Stimulated activated CD8-positive, alpha-beta memory T cell treated with anti-CD3 and anti-CD28 coated beads, Interleukin-2, amount 100 ng/mL, for 1 hour (primary cell): ENCODE measurements around the gene SYMPK.
"Not testable (repeated sequence)": the region's sequence is repeated elsewhere in the genome, so short reads cannot be mapped to it uniquely, and the experiment has no call there.

Experiments used
- DNase-seq, 2 donors: peaks; one replicate each; pipeline ENCODE4 v3.0.0-alpha.2; 2020; ENCODE audit warnings: low read depth in 2 of 2

Gene SYMPK

DNA sequence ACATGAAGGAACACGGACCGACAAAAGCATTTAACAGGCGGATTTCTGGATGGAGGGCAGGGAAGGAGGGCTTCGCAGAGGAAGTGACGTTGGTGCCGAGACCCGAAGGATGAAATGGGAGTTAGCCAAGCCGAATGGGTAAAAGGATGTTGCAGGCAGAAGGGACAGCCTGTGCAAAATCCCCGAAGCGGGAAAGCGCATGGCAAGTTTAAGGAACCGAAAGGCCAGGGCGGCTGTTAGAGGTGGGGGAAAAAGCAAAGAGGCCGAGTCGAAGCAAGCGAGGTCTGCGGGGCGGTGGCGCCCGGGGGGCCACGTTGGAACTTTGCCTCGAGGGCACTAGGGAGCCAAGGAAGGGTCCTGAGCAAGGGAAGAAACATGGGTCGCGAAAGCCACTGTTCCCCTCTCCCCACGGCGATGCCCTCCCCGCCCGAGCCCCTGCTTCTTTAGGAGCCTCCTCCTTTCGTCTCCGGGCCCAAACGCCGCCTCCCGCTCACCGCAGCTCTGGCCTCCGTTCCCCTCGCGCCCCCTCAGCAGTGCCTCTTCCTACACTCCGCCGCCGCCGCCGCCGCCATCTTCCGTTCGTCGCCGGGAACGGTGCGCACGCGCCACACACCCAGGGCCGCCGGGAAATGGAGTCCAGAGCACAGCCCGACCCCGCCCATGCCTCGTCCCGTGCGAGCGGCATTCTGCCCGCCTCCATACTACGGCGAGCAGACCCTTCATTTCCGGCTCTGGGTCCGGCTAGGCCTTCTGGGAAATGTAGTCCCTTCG lies at the start of gene SYMPK:
Gene SYMPK, minus strand, starts transcription at position 584 of the 771 bp plus-strand sequence. CDS start 8,652 bp downstream, outside the sequence.
- DNase-seq = peak; percentile 96 to 98

DNA sequence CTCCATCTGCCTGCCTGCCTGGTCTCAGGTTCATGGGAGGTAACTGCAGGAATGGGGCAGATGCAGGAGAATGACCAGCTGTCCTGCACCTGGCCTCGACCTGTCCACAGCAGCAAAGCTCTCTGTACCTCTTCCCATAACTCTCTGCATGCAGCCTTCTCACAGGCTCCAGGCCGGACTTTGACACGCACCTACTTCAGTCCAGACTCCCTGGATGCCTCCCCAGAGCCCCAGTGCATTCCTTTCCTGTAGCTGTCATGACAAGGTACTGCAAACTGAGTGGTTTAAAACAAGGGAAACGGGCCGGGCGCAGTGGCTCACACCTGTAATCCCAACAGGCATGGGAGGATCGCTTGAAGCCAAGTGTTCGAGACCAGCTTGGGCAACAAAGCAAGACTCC lies 48.3 kb upstream of the SYMPK start:
- no peak for DNase-seq

DNA sequence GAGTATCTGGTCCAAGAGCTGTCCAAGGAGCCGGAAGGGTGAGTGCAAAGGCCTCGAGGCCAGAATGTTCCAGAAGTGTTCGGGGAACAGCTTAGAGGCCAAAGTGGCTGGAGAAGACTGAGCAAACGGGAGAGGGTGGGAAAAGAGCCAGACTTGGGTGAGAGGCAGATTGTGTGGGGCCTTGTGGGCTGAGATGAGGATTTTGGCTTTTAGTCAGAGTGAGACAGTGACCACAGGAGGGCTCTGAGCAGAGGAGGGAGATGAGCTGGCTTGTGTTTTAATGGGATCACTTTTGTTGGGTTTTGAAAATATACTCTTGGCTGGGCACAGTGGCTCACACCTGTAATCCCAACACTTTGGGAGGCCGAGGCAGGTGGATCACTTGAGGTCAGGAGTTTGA lies 46.0 kb upstream of the SYMPK start:
- no peak for DNase-seq

DNA sequence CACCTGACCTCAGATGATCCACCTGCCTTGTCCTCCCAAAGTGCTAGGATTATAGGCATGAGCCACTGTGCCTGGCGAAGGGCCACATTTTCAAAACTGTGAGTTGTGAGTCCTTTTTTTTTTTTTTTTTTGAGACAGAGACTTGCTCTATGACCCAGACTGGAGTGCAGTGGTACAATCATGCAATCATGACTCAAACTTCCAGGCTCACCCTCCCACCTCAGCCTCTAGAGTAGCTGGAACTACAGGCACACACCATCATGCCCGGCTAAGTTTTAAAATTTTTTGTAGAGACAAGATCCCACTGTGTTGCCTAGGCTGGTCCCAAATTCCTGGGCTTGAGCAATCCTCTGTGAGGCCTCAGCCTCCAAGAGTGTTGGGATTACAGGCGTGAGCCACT lies 43.3 kb upstream of the SYMPK start:
- no peak for DNase-seq

DNA sequence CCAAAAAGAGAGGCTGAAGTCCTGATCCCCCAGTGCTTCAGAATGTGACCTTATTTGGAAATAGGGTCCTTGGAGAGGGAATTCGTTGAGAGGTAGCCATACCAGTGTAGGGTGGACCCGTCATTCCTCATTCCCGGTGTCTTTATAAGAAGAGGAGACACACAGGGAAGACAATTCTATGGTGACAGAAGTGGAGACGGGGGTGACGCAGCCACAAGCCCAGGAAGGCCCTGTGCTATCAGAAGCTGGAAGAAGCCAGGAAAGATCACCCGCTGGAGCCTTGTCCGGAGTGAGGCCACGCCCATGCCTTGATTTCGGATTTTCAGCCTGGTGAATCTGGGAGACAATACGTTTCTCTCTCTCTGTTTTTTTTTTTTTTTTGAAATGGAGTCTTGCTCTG lies 42.1 kb upstream of the SYMPK start:
- no peak for DNase-seq

DNA sequence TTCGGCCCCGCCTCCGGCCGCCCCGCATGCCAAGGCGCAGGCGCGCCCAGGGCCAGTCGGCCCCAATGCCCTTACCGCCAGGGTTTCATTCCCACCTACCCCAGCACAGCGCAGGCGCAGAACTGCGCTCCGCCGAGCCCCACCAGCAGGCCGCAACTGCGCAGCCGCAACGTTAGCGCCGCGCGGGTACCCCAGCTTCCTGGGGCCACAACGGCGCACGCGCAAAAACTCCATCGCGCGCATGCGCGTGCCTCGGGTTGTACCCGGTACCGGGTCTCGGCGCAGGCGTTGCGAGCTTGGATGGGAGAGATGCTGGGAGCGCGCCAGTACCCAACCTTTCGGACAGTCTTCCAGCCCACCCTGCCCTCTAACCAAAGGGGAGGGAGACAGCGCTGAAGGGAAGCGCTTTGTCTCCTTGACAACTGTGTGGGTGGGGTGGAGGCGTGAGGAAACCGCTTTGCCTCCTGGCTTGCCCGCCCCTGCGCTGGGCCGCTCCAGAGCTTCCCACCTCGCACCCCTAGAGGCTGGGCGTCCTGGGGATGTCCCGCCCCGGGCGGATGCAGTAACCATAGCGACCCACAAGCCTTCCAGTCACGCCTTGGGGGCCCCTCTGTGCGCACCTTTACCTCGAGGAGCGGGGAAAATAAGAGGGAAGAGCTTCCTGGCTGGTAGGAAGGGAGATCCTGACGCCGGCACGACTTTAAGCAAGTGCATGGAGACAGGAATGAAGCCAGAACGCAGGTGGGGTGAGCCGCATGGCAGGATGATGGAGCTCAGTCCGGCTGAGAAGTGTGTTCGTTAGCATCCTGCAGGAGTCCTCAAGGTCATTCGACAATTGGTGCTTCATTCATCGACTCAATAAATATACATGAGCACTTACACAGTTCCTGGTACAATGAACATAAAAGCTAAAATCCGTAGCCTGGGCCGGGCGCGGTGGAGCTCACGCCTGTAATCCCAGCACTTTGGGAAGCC lies 40.0 kb upstream of the SYMPK start:
- DNase-seq = peak; percentile 99

DNA sequence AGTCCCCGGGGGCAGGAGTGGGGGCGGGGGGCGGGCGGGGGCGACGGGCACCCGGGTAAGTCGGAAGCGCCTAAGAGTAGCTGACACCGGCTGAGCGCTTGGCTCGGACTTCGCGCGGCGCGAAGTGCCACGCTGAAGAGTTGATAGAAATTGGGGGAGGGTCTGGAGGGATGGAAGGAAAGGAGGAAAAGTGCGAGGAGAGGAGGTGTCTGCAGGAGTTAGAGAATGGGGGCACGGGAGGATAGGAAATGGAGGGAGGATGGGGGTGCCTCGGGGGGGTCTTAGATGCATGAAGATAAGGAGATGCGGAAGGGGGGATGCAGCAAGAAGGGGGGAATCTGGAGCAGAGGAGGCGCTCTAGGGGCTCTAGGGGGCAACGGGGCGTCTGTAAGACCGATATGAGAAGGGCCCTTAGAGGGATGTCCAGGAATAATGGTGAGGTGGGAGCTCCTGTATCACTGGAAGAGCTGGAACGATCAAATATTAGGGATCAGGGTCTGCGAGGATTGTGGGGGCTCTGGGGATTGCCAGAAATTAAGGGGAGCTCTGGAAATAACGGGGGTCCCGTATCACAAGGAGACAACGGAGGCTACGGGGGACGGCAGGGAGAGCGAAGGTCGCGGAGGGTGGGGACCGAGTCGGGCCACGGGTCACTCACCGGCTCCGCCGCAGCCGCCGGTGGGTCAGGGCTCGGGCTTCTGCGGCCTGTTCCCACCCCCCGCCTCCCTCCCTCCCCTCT lies 39.1 kb upstream of the SYMPK start, which contains the start of gene MYPOP:
Gene MYPOP, minus strand, starts transcription at position 702 of the 739 bp plus-strand sequence. CDS start 840 bp downstream, outside the sequence.
- DNase-seq = no peak

DNA sequence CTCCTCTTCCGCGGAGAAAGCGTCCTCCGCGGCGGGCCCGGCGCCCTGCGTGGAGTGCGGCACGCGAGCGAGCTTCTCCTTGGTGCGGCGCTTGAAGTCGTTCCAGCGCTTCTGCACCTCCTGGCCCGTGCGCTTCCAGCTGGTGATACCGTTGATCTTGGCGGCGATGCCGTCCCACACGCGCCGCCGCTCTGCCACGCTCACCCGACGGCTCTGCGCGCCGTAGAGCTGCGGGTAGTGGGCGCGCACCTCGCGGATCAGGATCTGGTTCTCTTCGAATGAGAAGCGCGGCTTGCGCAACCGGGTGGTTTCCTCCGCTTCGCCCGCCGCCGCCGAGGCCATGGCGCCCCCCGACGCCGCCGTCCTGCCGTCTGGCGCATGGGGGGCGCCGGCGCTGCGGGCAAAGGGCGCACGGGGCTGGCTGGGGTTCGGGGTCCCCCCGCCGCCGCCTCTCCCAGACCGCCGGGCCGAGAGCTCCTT lies 38.5 kb upstream of the SYMPK start:
- no peak for DNase-seq

DNA sequence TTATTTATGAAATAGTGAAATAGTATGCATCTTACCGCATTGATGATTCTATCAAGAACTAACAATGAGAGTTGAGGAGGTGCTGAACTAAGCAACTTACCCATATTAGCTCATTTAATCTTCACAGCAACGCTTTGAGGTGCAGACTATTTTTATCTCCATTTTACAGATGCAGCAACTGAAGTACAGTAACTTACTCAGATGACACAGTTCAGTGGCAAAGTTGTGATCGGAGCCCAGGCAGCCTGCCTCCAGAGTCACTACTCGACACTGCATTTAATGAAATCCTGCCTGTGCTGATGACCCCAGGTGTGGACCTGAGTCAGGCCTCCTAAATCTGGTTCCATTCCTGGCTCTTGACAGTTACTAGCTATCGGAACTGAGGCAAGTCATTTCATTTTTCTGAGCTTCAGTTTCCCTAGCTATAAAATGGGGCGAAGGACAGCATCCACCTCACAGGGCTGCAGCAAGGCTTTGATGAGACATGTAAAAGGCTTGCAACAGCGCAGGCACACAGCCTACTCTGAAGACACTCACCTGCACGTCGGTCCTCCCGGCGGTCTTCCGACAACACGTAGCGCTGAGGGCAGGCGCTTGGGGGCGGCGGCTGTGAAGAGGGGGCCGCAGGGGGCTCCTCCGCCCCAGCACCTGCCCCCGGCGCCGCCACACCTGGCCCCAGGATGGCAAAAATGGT lies 37.9 kb upstream of the SYMPK start:
- no peak for DNase-seq

DNA sequence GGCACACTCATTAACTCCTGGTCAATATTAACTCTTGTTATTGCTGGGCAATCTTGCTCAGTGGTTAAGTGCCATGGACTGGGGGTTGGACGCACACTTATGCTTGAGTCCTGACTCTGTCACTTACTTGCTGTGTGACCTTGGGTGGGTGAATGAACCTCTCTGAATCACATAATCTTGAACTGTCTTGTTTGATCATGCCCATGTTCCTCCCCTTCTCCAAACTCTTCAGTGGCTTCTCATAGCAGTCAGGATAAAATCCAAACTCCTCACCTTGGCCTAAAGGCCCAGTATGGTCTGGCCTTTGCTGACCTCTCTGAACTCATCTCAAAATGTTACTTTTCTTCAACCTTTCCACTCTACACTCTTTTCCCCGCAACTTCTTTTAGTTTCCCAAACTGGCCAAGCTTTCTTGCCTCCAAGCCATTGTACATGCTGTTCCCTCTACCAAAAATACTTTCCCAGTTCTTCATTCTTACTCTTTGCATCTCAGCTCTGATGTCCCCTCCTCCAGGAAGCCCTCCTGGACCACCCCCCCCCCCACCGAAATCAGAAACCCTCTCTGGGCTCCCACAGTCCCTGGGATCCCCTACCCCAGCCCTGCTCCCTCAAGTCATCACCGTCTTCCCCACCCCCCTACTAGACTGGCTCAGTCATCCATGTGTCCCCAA lies 37.1 kb upstream of the SYMPK start:
- DNase-seq = no peak

DNA sequence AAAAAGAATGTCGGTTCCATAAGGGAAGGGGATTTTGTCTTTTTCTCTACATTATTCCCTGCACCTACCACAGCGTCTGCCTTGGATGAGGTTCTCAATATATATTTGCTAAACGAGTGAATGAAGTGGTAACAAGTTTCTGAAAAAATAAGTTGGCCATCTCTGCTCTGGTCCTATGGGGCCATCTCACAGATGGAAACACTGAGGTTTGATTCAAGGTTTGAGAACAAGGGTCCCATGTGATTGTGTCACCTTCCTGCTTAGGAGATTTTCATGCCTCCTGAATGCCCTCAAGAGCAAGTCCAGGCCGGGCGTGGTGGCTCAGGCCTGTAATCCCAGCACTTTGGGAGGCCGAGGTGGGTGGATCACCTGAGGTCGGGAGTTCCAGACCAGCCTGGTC lies 36.3 kb upstream of the SYMPK start:
- no peak for DNase-seq

DNA sequence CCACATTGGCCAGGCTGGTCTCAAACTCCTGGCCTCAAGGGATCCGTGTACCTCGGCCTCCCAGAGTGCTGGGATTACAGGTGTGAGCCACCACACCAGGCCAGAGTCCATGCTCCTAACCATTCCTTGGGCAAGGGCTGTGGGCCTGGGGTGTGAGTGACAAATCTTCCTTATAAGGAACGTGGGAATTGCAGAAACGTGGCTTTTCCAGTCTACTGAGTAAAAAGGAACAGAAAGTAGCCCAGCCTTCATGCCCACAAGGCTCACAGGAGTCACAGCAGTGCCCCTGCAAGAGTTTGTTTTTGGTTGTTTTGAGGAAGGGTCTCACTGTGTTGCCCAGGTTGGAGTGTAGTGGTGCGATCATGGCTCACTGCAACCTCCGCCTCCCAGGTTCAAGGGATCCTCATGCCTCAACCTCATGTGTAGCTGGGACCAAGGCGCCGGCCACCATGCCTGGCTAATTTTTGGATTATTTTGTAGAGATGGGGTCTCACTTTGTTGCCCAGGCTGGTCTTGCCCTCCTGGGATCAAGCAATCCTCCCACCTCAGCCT lies 34.4 kb upstream of the SYMPK start:
- DNase-seq = no peak

DNA sequence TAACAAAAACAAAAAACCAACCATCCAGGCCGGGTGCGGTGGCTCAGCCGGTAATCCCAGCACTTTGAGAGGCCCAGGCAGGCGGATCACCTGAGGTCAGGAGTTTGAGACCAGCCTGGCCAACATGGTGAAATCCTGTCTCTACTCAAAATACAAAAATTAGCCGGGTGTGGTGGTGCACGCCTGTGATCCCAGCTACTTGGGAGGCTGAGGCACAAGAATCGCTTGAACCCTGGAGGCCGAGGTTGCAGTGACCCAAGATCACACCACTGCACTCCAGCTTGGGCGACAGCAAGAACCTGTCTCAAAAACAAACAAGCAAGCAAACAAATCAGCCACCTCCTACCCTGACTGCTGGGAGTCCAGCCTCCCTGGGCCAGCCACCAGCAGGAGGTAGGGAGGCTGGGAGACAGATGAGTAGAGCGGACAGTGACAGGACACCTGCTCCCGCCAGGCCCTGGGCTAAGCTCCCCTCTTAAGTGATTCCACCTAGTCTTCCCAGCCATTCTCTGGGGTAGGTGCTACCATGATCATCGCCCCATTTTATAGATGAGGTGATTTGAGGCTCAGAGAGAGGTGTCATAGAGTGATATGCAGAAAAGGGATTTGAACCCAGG lies 33.1 kb upstream of the SYMPK start:
- DNase-seq = not testable (repeated sequence)

DNA sequence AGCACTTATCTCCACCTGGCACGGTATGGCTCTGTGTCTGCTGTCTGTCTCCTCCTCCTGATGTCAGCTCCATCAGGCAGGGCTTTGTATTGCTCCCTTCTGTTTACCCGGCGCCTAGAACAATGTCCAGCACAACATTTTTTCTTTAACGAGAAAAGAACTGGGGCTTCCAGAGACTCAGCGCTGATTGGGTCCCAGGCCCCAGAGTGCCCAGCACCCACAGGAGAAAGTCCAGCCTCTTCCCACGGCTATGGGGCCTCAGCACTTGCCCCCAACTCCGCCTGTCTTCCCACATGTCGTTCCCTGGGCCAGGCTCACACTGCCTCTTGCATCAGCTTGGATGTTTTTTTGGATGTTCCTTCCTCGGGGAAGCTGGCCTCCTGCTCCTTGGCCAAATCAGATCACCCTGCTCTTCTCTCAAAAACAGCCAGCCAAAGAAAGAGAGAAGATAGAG lies 32.6 kb upstream of the SYMPK start:
- no peak for DNase-seq

DNA sequence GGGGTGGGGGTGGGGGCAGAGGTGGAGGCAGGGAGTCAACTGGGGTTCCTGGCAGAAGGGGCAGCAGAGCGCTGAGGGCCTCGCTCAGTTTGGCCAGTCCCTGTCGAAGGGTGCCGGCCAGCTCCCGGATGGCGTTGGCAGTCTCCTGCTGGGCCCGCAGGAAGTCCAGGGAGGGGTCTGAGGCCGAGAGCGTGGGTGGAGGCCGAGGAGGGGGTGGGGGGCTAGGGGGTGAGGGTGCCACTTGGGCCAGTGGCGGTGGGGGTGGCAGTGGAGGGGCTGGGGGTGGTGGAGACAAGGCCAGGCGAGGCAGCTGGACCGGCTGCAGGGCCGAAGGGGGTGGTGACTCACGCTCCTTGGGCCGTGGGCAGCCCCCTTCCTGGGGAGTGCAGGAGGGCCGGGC lies 27.9 kb upstream of the SYMPK start:
- DNase-seq = no peak

DNA sequence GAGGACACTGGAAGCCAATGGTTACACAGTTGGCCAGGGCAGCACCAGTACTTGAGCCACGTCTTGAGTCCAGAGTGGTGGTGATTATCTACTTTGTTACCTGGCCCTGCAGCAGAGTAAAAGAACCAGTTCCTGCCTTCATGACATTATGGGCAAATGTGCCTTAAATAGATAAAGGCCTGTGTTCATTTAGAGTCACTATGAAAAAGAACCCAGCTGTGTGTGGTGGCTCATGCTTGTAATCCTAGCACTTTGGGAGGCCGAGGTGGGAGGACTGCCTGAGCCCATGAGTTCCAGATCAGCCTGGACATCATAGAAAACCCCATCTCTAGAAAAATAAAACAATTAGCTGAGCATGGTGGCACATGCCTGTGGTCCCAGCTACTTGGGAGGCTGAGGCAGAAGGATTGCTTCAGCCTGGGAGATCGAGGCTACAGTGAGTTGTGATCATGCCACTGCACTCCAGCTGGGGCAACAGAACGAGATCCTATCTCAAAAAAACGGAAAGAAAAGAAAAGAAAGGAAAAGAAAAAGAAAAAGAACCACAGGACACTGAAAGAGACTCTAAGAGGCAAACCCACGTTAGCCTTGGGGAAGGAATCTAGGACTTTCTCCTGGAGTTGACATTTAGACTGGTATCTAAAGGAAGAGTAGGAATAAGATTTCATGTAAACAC lies 26.4 kb upstream of the SYMPK start:
- DNase-seq = no peak

DNA sequence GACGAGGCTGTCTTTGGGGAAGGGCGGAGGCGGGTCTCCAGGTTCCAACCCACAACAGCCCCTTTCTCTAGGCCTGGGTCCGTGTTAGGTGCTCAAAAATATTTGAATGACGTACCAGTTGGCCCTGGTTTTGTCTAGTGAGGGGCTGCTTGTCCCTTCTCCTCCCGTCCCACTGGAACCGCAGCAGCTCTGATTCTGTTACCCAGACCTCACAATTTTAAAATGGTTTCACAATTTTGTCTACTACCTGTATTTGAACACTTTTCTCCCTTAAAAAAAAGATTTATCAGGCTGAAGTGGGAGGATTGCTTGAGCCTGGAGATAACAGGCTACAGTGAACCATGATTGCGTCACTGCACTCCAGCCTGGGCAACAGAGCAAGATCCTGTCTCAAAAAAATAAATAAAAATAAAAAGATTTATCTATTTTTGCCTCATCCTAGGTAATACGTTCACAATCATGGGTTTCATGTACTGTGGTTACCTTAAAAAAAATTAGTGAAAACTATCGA lies 24.3 kb upstream of the SYMPK start:
- no peak for DNase-seq

DNA sequence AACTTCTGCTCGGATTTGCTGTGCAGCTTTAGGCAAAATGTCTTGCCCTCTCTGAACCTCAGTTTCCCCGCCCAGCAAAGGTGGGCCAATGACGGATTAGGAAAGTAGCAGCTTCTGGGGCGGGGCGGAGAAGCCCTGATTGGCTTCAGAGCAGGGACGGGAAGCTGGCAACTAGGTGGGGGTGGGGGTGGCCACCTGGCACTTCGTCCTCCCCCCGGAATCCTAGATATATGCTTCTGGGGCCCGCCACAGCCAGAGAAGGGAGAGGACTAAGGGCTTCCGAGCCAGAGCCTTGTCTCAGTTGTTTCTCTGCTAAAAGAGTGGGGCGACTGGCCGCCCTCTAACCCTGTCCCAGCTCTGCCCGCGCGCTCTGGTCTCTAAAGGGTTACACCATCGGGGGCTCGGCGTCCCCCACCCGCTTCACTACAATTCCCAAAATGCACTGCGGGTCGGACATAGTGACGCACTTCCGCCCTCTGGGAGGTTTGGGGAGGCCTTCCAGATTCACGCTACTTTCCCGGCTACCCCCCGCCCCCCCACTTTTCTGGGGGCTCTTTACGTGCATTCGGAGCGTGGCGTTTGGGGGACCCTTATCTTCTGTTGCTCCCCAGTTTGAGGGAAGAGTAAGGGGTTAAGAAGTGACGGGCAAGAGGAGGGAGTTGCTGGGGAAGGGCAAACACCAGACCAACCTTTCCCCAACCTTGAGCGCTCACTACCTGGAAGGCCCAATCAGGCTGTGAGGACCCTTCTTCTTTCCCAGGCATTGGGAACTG lies 23.7 kb upstream of the SYMPK start:
- DNase-seq = peak; percentile 73 to 79
